Naive thymus-derived CD8-positive, alpha-beta T cell (primary cell): ENCODE results near the gene MBD3. TPM values are rescaled to one million over a fixed set of nuclear protein-coding genes. Genes with fewer than 3 reads are reported as not detected.
A peak's percentile ranks its signal among the peaks of the same experiment; 100 is the strongest.

Experiments
- ATAC-seq, 2 donors: fragments of 150-1000 bp; cut with Tn5 transposase in 1 of 2; sonication (Bioruptor Pico), chemical (Tn5 transposase) in 1 of 2; 1 replicate in 1 of 2; 2 replicates in 1 of 2; pipeline ENCODE4 v1.10.0; 2021; ENCODE audit warnings: mild to moderate bottlenecking in 2 of 2, moderate library complexity in 2 of 2
- POLR2A ChIA-PET: fragments of 350-600 bp; sonication (Branson Sonifier 250); formaldehyde crosslinking; loops from one replicate; lab custom pipeline; 2021; ENCODE audit warnings: antibody characterized with exemption; lab: Charles Lee
- DNase-seq, 10 donors: peaks; one replicate each; pipeline versions ENCODE4 v3.0.0 to v3.0.0-alpha.2; 2020 to 2022
- H3K27ac Mint-ChIP-seq, 10 donors: one replicate each; pipeline ENCODE4 v1.8.0; 2020 to 2022; ENCODE audit warnings: mild to moderate bottlenecking in 10 of 10, mixed read lengths in 10 of 10, moderate library complexity in 4 of 10, inconsistent platforms in 1 of 10
- H3K27me3 Mint-ChIP-seq, 5 donors: one replicate each; pipeline ENCODE4 v1.8.0; 2021 to 2022; ENCODE audit warnings: mixed read lengths in 5 of 5
- H3K36me3 Mint-ChIP-seq, 3 donors: one replicate each; pipeline ENCODE4 v1.8.0; 2020 to 2022; ENCODE audit warnings: mixed read lengths in 3 of 3, mild to moderate bottlenecking in 2 of 3, inconsistent platforms in 1 of 3
- H3K4me1 Mint-ChIP-seq, 4 donors: one replicate each; pipeline ENCODE4 v1.8.0; 2021 to 2022; ENCODE audit warnings: mixed read lengths in 4 of 4
- H3K4me3 Mint-ChIP-seq, 10 donors: one replicate each; pipeline ENCODE4 v1.8.0; 2020 to 2022; ENCODE audit warnings: mild to moderate bottlenecking in 10 of 10, mixed read lengths in 10 of 10, moderate library complexity in 6 of 10, inconsistent platforms in 1 of 10
- H3K9me3 Mint-ChIP-seq, 9 donors: one replicate each; pipeline ENCODE4 v1.8.0; 2020 to 2022; ENCODE audit warnings: mixed read lengths in 9 of 9, mild to moderate bottlenecking in 3 of 9, inconsistent platforms in 1 of 9, moderate library complexity in 1 of 9
- polyA plus RNA-seq, 3 donors: library from polyadenylated mRNA; unstranded; fragments of 300-500 nt; fragmentation: Illumina TruSeq; gene quantifications; one replicate each; pipeline ENCODE4 v1.2.3, GENCODE V29; 2021
- total RNA-seq, 8 experiments: library from RNA in 2 of 8; stranded (reverse) in 2 of 8; gene quantifications; one replicate each; pipeline ENCODE4 v1.2.3 and lab custom pipeline; 2021 to 2026

Gene MBD3
- total and polyA plus RNA-seq, 5 experiments from 2014 or later: 9.6 to 77.4 (median 23.5) TPM

- H3K27ac Mint-ChIP-seq: no peak overlapping the region
- POLR2A ChIA-PET: no interaction called here
- ATAC-seq (no peak), DNase-seq (no peak)
- H3K4me3 Mint-ChIP-seq: no peak overlapping the region
- H3K27me3 Mint-ChIP-seq: no peaks in the 10 kb centered on the region
- H3K36me3 Mint-ChIP-seq: peaks cover 0 to 14% (median 0%) of the 10 kb centered on the region in 3 donors
- H3K9me3 Mint-ChIP-seq: no peaks in the 10 kb centered on the region
- peaks cover 0 to 16% (median under 1%) of the 10 kb centered on the region in 4 donors for H3K4me1 Mint-ChIP-seq
Measured at GRCh38 chr19:1629256-1629808, 36.7 kb upstream of the MBD3 start.

- DNase-seq (no peak), ATAC-seq (no peak)
- H3K4me3 Mint-ChIP-seq: no peak overlapping the region
- H3K4me1 Mint-ChIP-seq: peaks cover 0 to 17% (median under 1%) of the 10 kb centered on the region in 4 donors
- H3K27me3 Mint-ChIP-seq: no peaks in the 10 kb centered on the region
- no peak overlapping the region for H3K27ac Mint-ChIP-seq
- peaks cover 0 to 20% (median 0%) of the 10 kb centered on the region in 3 donors for H3K36me3 Mint-ChIP-seq
- H3K9me3 Mint-ChIP-seq: no peaks in the 10 kb centered on the region
- POLR2A ChIA-PET: no interaction called here
Measured at GRCh38 chr19:1627194-1627593, 34.5 kb upstream of the MBD3 start.

- H3K27ac Mint-ChIP-seq: no peak overlapping the region
- H3K9me3 Mint-ChIP-seq: no peaks in the 10 kb centered on the region
- H3K36me3 Mint-ChIP-seq: peaks cover 0 to 17% (median 0%) of the 10 kb centered on the region in 3 donors
- H3K4me1 Mint-ChIP-seq: peaks cover 0 to 17% (median under 1%) of the 10 kb centered on the region in 4 donors
- no peaks in the 10 kb centered on the region for H3K27me3 Mint-ChIP-seq
- DNase-seq (no peak), ATAC-seq (no peak)
- H3K4me3 Mint-ChIP-seq: no peak overlapping the region
- POLR2A ChIA-PET: no interaction called here
Measured at GRCh38 chr19:1626417-1627010, 33.8 kb upstream of the MBD3 start.

- Mint-ChIP-seq H3K4me3 (no peak overlapping the region), H3K27me3 (no peaks in the 10 kb centered on the region), H3K4me1 (peaks cover 0 to 15% (median under 1%) of the 10 kb centered on the region in 4 donors), H3K9me3 (no peaks in the 10 kb centered on the region), H3K36me3 (peaks cover 0 to 19% (median 0%) of the 10 kb centered on the region in 3 donors), H3K27ac (peak overlapping the region in 4 of 10 donors; percentile 41 to 81 (median 62))
- DNase-seq (peak; percentile 28 to 75 (median 53)), ATAC-seq (peak; percentile 86 to 91)
- POLR2A ChIA-PET: no interaction called here
Measured at GRCh38 chr19:1624458-1624857, 31.8 kb upstream of the MBD3 start.

- no peak overlapping the region for H3K4me3 Mint-ChIP-seq
- POLR2A ChIA-PET: no interaction called here
- peaks cover 0 to 29% (median 0%) of the 10 kb centered on the region in 3 donors for H3K36me3 Mint-ChIP-seq
- DNase-seq (no peak), ATAC-seq (no peak)
- no peaks in the 10 kb centered on the region for H3K9me3 Mint-ChIP-seq
- H3K27me3 Mint-ChIP-seq: no peaks in the 10 kb centered on the region
- peak overlapping the region in 4 of 10 donors; percentile 39 to 88 (median 62) for H3K27ac Mint-ChIP-seq
- peaks cover 4 to 29% (median 10%) of the 10 kb centered on the region in 4 donors for H3K4me1 Mint-ChIP-seq
Measured at GRCh38 chr19:1622541-1622940, 29.9 kb upstream of the MBD3 start.

- H3K4me3 Mint-ChIP-seq: no peak overlapping the region
Measured at GRCh38 chr19:1622007-1622406, 29.3 kb upstream of the MBD3 start.

GRCh38 chr19:1621574-1621973 is 28.9 kb upstream of the MBD3 start:
- no peak overlapping the region for H3K4me3 Mint-ChIP-seq
- no peaks in the 10 kb centered on the region for H3K9me3 Mint-ChIP-seq
- no peak overlapping the region for H3K27ac Mint-ChIP-seq
- DNase-seq (no peak), ATAC-seq (no peak)
- peaks cover 0 to 29% (median 0%) of the 10 kb centered on the region in 3 donors for H3K36me3 Mint-ChIP-seq
- H3K4me1 Mint-ChIP-seq: peaks cover 13 to 38% (median 17%) of the 10 kb centered on the region in 4 donors
- H3K27me3 Mint-ChIP-seq: no peaks in the 10 kb centered on the region
- POLR2A ChIA-PET: no interaction called here

More at GRCh38 chr19:1622007-1622406, 29.3 kb upstream of the MBD3 start:
- no peak for DNase-seq
- H3K4me1 Mint-ChIP-seq: peaks cover 9 to 34% (median 13%) of the 10 kb centered on the region in 4 donors
- no peaks in the 10 kb centered on the region for H3K27me3 Mint-ChIP-seq
- peaks cover 0 to 29% (median 0%) of the 10 kb centered on the region in 3 donors for H3K36me3 Mint-ChIP-seq
- H3K9me3 Mint-ChIP-seq: no peaks in the 10 kb centered on the region
- POLR2A ChIA-PET: no interaction called here
- no peak for ATAC-seq
- H3K27ac Mint-ChIP-seq: no peak overlapping the region

GRCh38 chr19:1621021-1621420 is 28.4 kb upstream of the MBD3 start:
- no peaks in the 10 kb centered on the region for H3K27me3 Mint-ChIP-seq

GRCh38 chr19:1620502-1620901 is 27.8 kb upstream of the MBD3 start:
- Mint-ChIP-seq H3K4me1 (peaks cover 14 to 43% (median 19%) of the 10 kb centered on the region in 4 donors), H3K36me3 (peaks cover 0 to 37% (median 5%) of the 10 kb centered on the region in 3 donors), H3K4me3 (no peak overlapping the region), H3K9me3 (no peaks in the 10 kb centered on the region), H3K27ac (peak overlapping the region in 1 of 10 donors; percentile 65), H3K27me3 (no peaks in the 10 kb centered on the region)
- POLR2A ChIA-PET: interaction anchor here (1.2 kb wide), 1 partner anchor 30 kb away, joined by 3 read pairs; no protein-coding TSS in a partner anchor
- DNase-seq (no peak), ATAC-seq (no peak)

More at GRCh38 chr19:1621021-1621420, 28.4 kb upstream of the MBD3 start:
- Mint-ChIP-seq H3K36me3 (peaks cover 0 to 32% (median under 1%) of the 10 kb centered on the region in 3 donors), H3K27ac (no peak overlapping the region), H3K4me1 (peaks cover 15 to 40% (median 19%) of the 10 kb centered on the region in 4 donors), H3K4me3 (no peak overlapping the region), H3K9me3 (no peaks in the 10 kb centered on the region)
- no peak for ATAC-seq
- POLR2A ChIA-PET: no interaction called here
- DNase-seq: no peak

- H3K9me3 Mint-ChIP-seq: no peaks in the 10 kb centered on the region
- H3K27me3 Mint-ChIP-seq: no peaks in the 10 kb centered on the region
- H3K36me3 Mint-ChIP-seq: peaks cover 0 to 38% (median 9%) of the 10 kb centered on the region in 3 donors
- no peak for ATAC-seq
- DNase-seq: no peak
- peaks cover 14 to 42% (median 19%) of the 10 kb centered on the region in 4 donors for H3K4me1 Mint-ChIP-seq
- no peak overlapping the region for H3K4me3 Mint-ChIP-seq
- POLR2A ChIA-PET: interaction anchor here (1.2 kb wide), 1 partner anchor 30 kb away, joined by 3 read pairs; no protein-coding TSS in a partner anchor
- no peak overlapping the region for H3K27ac Mint-ChIP-seq
Measured at GRCh38 chr19:1619703-1620102, 27.0 kb upstream of the MBD3 start.

- H3K27ac Mint-ChIP-seq: no peak overlapping the region
- H3K4me1 Mint-ChIP-seq: peaks cover 14 to 39% (median 19%) of the 10 kb centered on the region in 4 donors
- no peak for DNase-seq
- H3K27me3 Mint-ChIP-seq: no peaks in the 10 kb centered on the region
- H3K9me3 Mint-ChIP-seq: no peaks in the 10 kb centered on the region
- peaks cover 0 to 40% (median 9%) of the 10 kb centered on the region in 3 donors for H3K36me3 Mint-ChIP-seq
- POLR2A ChIA-PET: interaction anchor here (0.5 kb wide), 1 partner anchor 417 kb away, joined by 3 read pairs; no protein-coding TSS in a partner anchor
- ATAC-seq: no peak
- no peak overlapping the region for H3K4me3 Mint-ChIP-seq
Measured at GRCh38 chr19:1619094-1619439, 26.4 kb upstream of the MBD3 start.

- POLR2A ChIA-PET: interaction anchor here (0.5 to 0.6 kb wide), 2 partner anchors 195 to 417 kb away, joined by 3 read pairs; no protein-coding TSS in a partner anchor
- H3K9me3 Mint-ChIP-seq: no peaks in the 10 kb centered on the region
- DNase-seq: peak in 1 of 10 donors; percentile 21
- ATAC-seq: peak; percentile 60 to 74
- no peaks in the 10 kb centered on the region for H3K27me3 Mint-ChIP-seq
- peak overlapping the region in 1 of 10 donors; percentile 49 for H3K4me3 Mint-ChIP-seq
- peaks cover 0 to 44% (median 10%) of the 10 kb centered on the region in 3 donors for H3K36me3 Mint-ChIP-seq
- H3K4me1 Mint-ChIP-seq: peaks cover 14 to 39% (median 19%) of the 10 kb centered on the region in 4 donors
- peak overlapping the region in 8 of 10 donors; percentile 35 to 69 (median 50) for H3K27ac Mint-ChIP-seq
Measured at GRCh38 chr19:1618157-1619093, 25.8 kb upstream of the MBD3 start.
